HG02943 (cell line): ENCODE data around the gene C2CD5.

Experiments used
- ATAC-seq: cut with Tn5 transposase; IDR thresholded peaks from one replicate; pipeline ENCODE4 v1.9.1; 2021; ENCODE audit warnings: mild to moderate bottlenecking, low read depth, moderate library complexity; ENCODE audit not compliant: unreplicated experiment

Gene C2CD5

GRCh38 chr12:22435583-22435982, 108.8 kb downstream of the C2CD5 start:
- no peak for ATAC-seq

- ATAC-seq = no peak
Observed at GRCh38 chr12:22431693-22432251, 112.6 kb downstream of the C2CD5 start.

DNA sequence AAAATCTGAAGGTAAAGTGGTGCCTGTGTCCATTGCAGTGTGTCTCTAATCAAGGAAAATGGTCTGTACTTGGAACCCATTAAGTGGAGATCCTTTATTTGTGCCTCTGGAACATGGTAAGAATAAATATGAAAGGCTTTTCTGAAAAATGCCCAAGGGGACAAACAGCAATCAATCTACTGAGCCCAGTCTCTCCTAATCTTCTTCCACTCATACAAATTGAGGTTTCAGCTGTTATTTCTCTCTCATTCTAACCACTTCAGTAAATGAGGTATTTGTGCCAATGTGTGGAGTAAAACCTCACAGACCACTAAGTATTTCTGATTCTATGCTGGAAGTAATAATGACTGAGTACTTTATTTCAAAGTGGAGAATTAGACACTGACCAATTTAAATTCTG, 127.5 kb downstream of the C2CD5 start:
- no peak for ATAC-seq

DNA sequence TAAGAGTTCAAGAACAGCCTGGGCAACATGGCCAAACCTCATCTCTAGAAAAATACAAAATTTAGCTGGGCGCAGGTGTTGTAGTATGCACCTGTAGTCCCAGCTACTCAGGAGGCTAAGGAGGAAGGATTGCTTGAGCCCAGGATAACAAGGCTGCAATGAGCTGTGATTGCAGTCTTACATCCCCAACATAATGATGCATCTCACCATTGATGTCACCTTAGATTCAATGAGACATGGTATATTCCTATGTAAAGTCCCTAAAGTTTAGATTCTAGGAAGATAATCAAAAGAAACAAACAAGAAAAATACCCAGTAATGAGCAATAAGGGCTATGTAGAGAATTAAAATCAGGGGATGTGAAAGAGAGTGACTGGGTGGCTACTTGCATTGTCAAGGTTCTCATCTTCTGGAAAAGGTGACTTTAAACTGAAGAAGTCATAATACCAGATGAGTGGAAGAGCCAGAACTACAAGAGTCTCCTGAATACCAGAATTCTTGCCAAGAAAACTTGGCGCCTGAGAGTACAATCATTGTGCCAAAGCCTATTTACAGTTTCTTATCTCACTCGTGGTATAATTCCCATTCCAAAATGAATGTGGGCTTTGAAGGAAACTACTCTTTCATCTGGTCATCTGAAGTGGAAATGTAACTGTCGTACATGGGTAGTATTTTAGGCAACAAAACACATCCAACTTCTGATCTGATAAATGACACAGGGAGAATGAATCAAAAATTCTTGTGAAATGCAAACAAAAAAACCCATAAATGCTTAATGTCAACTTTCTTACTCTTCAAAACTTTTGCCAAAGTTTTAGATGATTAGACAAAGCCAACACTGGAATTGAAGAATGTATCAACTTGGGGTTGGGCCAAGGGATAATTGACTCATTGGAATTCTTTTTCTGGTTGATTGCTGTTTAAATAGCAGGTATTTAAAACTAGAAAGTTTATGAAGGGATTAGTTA, 128.7 kb downstream of the C2CD5 start:
- no peak for ATAC-seq

DNA sequence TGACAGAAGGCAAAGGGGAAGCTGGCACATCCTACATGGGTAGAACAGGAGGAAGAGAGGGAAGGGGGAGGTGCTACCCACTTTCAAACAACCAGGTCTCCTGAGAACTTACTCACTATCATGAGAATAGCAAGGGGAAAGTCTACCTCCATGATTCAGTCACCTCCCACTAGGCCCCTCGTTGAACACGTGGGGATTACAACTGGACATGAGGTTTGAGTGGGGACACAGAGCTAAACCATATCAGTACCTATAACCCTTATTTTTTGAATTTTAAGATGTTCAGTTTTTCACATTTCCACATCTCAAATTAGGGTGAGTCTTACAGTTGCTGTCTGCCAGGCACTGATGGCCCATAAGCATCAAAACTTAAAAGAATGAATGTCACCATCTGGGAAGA, 129.6 kb downstream of the C2CD5 start:
- ATAC-seq = no peak

- ATAC-seq = no peak
Observed at GRCh38 chr12:22413592-22413991, 130.8 kb downstream of the C2CD5 start.

GRCh38 chr12:22412581-22412980, 131.8 kb downstream of the C2CD5 start:
- ATAC-seq = no peak

DNA sequence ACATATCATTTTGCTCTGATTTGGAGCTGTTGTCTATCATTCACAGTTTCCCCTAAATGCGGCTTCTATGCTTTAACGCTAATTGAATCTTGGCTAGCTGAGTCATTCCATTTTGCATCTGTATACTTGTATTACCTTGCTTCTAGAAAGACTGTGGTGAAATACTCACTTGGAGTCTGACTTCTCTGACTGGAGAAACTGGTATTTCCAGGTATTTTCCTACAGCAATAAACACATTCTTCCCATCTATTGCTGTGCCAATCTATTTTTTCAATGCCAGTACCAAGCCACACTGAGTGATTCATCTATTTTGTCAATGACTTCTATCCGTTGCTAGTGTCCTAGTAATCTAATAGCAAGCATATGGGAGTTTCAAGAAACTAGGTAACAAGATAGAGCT, 133.9 kb downstream of the C2CD5 start:
- no peak for ATAC-seq

DNA sequence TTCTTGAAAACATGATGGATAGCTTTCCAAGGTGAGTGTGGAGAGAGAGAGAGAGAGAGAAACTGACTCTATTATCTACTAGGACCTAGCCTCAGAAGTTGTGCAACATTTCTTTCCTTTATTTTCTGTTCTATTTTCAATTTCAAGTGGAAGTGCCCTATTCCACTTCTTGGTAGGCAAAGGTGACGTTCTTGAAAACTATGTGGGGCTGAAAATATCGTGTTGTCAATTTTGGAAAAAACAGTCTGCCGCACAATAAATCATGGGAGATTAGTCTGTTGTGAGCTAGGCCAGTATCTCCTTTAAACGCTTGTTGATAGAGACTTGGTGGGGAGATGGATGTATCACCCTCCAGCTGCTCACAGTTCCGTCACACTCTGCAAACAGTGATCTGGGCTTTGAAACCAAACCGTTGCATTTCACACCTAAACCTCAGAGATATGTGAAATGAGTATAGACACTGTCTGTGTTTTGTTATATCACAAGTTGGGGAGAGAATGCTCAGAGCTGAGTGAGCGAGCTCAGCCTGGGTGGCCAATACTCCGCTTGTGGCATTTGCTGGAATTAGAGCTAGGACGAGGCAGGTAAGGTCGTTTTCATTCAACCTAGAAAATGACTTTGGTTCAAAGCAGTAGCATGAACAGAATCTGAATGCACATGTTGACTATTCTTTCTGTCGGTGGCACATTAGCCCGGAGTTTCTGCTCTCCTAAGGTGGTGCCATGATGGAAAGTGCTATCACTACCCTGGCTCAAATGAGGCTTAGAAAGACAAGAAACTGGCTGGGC, 134.8 kb downstream of the C2CD5 start:
- peak; percentile 94 for ATAC-seq

DNA sequence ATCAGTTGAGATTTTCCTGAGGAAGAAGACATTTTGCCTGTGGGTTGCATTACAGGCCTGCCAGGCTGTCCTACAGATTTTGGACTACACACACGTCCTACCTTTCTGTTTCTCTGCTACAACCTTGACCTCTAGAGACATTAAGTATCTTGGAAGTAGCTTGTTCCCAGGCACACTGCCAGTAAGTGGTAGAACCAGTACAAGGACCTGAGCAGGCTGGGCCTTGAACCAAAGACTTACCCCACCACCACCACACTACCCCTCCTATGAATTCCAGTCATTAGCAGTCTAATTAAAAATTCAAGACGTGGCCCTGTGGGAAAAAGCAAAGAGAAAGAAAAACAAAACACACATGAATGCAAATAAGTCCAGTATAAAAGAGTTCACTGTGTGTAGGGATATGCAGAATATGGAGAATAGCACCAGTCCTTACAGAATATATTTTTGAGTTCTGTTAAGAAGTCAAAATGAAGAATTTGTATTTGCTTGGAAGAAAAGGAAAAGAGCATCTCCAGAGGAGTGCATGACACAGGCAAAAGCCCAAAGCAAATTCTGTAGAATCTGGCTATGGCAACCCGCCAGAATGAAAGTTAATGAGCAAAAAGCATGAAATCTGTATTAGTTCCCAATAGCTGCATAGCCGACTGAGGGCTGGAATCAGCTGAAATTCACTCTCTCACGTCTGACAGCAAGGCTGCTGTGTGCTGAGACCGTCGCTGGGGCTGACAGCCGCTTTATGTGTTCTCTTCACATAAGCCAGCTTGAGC, 135.5 kb downstream of the C2CD5 start:
- peak; percentile 3 for ATAC-seq

DNA sequence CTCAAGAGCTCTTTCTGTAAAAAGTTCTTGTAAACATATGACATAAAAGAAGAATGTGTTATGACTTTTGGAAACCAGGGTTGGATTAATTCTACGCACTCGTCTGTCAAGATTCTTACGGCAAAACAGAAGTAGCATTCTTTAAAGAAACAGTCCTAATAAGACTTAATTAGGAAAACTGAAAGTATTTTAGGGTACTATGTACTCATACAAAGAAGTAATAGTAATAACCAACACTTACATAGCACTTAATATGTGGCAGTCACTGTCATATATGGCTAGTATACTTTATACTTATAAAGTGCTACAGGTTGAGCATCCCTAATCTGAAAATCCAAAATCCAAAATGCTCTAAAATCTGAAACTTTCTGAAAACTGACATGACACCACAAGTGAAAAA, 136.9 kb downstream of the C2CD5 start:
- no peak for ATAC-seq

DNA sequence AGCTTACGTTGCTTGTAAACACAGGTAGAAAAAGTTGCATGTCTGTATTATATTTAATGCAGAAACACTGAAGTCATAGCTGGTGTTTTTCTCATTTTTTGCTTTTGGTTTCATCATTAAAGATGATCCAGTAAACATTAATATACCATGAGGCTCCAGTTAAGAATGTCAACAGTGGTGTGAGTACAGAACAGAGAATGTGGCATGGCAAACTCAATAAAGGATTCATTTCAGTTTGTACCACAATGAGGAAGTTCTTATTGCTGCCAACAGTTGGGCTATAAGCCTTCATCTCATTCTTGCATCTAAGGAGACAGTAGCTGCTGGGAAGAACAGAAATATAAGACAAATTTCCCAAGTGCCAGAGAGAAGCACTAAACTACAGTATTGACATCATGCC, 137.7 kb downstream of the C2CD5 start:
- peak; percentile 67 for ATAC-seq

GRCh38 chr12:22399464-22400180, 144.7 kb downstream of the C2CD5 start:
- no peak for ATAC-seq
